GM08714 (cell line): ENCODE data around the gene TTLL11.

Source experiments
- H3K4me3 ChIP-seq: fragments of 200-500 bp; sonication (Bioruptor generic); 2 replicates; pipeline ENCODE4 v1.5.1; 2014; ENCODE audit warnings: mild to moderate bottlenecking, low read length, inconsistent platforms
- ZNF274 ChIP-seq: IDR thresholded peaks from 2 replicates; pipeline ENCODE4 v1.6.1; 2012; ENCODE audit warnings: mild to moderate bottlenecking, low read depth, low read length

The TTLL11 gene

DNA sequence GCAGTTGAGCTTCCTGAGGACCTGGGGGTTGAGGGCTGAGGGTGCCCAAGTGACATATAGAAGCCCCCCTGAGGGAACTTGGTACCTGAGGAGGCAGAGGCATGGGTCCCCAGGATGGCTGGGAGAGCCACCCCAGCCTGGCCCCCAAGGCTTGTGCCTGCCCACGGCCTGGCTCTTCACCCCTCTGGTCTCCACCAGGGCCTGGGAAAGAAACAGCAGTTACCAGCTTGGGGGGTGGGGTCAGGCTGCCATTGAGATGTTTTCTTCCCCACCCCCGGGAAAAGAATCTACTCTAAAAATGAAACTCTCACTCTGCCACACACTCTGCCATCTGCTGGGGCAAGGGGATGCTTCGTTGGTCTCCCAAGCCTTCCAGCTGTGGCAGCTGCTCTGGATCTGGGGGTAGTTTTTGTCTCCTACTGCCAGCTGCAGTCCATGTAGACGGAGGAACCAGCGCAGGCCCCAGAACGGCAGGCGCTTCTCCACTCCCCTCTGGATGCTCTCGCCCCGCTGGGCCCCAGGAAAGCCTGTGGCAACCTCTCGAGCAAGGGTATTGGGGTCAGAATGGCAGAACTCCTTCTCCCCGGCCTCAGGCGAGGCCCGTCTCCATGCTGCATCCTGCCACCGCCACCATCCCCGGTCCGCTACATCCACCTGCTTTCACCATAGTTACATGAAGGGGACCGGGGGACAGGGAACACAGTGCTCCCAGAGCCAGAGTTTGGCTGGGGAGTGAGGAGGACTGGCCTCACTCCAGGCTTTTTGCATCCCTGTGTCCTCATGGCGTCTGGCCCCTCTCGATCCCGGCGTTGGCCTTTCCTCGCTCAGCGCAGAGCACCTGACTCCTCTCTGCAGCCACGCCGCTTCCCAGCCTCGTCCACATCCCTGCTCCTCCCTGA is 318.1 kb downstream of the TTLL11 start:
- TF ChIP-seq ZNF274: no peak

DNA sequence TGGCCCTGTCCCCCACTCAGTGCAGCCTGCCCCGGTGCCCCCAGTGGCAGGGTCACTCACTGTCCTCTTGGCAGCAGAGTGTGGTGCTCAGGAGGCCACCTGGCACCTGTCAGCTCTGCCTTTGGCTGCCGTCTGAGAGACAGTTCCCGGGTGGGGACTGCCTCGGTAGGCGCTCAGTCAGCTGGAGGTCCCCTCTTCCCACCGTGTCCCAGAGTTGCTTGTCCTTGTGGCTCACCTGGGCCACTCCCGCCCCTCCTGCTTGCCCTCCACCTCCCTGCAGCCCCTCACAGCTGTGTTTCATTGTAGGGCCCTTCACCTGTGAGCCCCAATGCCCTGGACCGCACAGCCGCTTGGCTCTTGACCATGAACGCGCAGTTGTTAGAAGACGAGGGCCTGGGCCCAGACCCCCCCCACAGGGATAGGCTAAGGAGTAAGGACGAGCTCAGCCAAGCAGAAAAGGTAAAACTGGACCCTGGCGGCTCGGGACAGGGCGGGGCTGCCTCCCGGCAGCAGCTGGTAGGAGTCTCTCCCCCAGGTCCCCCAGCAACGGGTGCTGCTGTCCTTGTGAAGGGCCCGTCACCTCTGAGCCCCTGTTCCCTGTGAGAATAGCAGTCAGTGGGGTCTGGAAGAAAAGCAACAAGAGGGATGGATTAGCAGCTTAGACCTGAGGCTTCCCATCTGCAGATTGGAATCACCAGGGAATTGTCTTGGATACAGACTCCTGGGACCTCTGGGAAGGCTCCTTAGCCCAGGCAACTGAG is 319.0 kb downstream of the TTLL11 start:
- TF ChIP-seq ZNF274: no peak
- H3K4me3 ChIP-seq: no peak overlapping the region

More for the DNA sequence above, 318.1 kb downstream of the TTLL11 start:
- H3K4me3 ChIP-seq: no peak overlapping the region

DNA sequence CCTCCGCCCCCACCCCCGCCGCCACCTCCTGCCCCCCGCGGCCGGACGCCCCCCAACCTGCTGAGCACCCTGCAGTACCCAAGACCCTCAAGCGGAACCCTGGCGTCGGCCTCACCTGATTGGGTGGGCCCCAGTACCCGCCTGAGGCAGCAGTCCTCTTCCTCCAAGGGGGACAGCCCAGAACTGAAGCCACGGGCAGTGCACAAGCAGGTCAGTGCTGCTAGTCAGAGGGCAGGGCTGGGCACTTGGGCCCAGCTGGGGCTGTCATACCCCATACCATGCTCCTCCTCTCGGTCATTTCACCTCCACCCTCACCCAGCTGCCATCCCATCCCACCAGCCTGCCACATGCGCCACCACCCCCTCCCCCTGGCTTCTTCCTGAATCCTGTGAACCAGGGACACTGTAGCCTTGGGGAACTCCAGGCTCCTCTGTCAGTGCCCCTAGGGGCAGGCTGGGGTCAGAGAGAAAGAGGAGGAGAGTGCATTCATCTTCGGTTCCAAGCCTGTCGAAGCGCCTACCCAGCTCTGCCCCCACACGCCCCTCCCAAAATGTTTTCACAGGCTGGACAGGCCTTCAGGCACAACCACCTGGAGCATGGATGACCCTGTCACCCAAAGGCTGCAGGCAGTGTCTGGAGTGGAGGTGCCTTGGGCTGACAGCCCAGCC is 319.7 kb downstream of the TTLL11 start:
- no peak overlapping the region for H3K4me3 ChIP-seq
- TF ChIP-seq ZNF274: no peak

DNA sequence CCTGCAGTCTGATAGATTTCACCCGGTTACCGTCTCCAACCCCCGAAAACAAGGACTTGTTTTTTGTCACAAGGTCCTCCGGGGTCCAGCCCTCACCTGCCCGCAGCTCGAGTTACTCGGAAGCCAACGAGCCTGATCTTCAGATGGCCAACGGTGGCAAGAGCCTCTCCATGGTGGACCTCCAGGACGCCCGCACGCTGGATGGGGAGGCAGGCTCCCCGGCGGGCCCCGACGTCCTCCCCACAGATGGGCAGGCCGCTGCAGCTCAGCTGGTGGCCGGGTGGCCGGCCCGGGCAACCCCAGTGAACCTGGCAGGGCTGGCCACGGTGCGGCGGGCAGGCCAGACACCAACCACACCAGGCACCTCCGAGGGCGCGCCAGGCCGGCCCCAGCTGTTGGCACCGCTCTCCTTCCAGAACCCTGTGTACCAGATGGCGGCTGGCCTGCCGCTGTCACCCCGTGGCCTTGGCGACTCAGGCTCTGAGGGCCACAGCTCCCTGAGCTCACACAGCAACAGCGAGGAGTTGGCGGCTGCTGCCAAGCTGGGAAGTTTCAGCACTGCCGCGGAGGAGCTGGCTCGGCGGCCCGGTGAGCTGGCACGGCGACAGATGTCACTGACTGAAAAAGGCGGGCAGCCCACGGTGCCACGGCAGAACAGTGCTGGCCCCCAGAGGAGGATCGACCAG is 320.4 kb downstream of the TTLL11 start:
- H3K4me3 ChIP-seq: no peak overlapping the region
- no peak for TF ChIP-seq ZNF274
